GM23338 (cell line): Measurements from ENCODE around the gene SERP2. TPM values are rescaled to one million over a fixed set of nuclear protein-coding genes. Genes with fewer than 3 reads are reported as not detected.

Experiments used
- ATAC-seq: fragments of 200-7000 bp; cut with Tn5 transposase; 3 replicates; pipeline ENCODE4 v1.9.1; 2020
- DNase-seq: peaks from one replicate; pipeline ENCODE4 v3.0.0-alpha.2; 2015; ENCODE audit warnings: low spot score
- H2AFZ ChIP-seq: fragments of 200-600 bp; sonication (generic); 2 replicates; pipeline ENCODE4 v1.8.0; 2016; ENCODE audit warnings: antibody characterized with exemption, mild to moderate bottlenecking, moderate library complexity
- H3F3A ChIP-seq: fragments of 200-600 bp; sonication (generic); replicated peaks from 2 replicates; pipeline ENCODE4 v1.8.0; 2017; ENCODE audit warnings: antibody characterized with exemption, mixed run types, low read depth
- H3K27ac ChIP-seq: fragments of 200-600 bp; sonication (generic); 2 replicates; pipeline ENCODE4 v1.6.1; 2016; ENCODE audit warnings: low read depth
- H3K27me3 ChIP-seq: fragments of 200-600 bp; sonication (generic); 2 replicates; pipeline ENCODE4 v1.8.0; 2016; ENCODE audit warnings: mild to moderate bottlenecking, mixed run types, moderate library complexity; ENCODE audit not compliant: insufficient read depth
- H3K36me3 ChIP-seq: fragments of 200-600 bp; sonication (generic); 2 replicates; pipeline ENCODE4 v1.8.0; 2016; ENCODE audit warnings: mild to moderate bottlenecking; ENCODE audit not compliant: insufficient read depth
- H3K4me1 ChIP-seq: fragments of 200-600 bp; sonication (generic); 2 replicates; pipeline ENCODE4 v1.8.0; 2016; ENCODE audit warnings: mild to moderate bottlenecking, moderate library complexity; ENCODE audit not compliant: insufficient read depth
- H3K4me2 ChIP-seq: fragments of 200-600 bp; sonication (generic); 2 replicates; pipeline ENCODE4 v1.7.1; 2017; ENCODE audit warnings: mixed run types
- H3K4me3 ChIP-seq: fragments of 200-600 bp; sonication (generic); 2 replicates; pipeline ENCODE4 v1.6.1; 2016; ENCODE audit warnings: mixed run types
- H3K79me2 ChIP-seq: fragments of 200-600 bp; sonication (generic); replicated peaks from 2 replicates; pipeline ENCODE4 v1.8.0; 2017; ENCODE audit warnings: mild to moderate bottlenecking; ENCODE audit not compliant: insufficient read depth
- H3K9me2 ChIP-seq: fragments of 200-600 bp; sonication (generic); 2 replicates; pipeline ENCODE4 v1.8.0; 2017; ENCODE audit not compliant: insufficient read depth
- H4K20me1 ChIP-seq: fragments of 200-600 bp; sonication (generic); replicated peaks from 2 replicates; pipeline ENCODE4 v1.8.0; 2017; ENCODE audit warnings: mild to moderate bottlenecking; ENCODE audit not compliant: insufficient read depth
- H3K27ac Mint-ChIP-seq: 2 replicates; pipeline ENCODE4 v1.8.0; 2020; ENCODE audit warnings: inconsistent platforms, mild to moderate bottlenecking, moderate library complexity, mixed read lengths
- H3K27me3 Mint-ChIP-seq: 3 replicates; pipeline ENCODE4 v1.8.0; 2022; ENCODE audit warnings: low read depth, mild to moderate bottlenecking, moderate library complexity, mixed read lengths, inconsistent platforms; ENCODE audit not compliant: insufficient read depth, poor library complexity
- H3K36me3 Mint-ChIP-seq: 3 replicates; pipeline ENCODE4 v1.8.0; 2021; ENCODE audit warnings: low read depth, mild to moderate bottlenecking, inconsistent platforms, moderate library complexity, mixed read lengths
- H3K4me1 Mint-ChIP-seq: 3 replicates; pipeline ENCODE4 v1.8.0; 2020; ENCODE audit warnings: mild to moderate bottlenecking, inconsistent platforms, mixed read lengths
- H3K4me3 Mint-ChIP-seq: 3 replicates; pipeline ENCODE4 v1.8.0; 2021; ENCODE audit warnings: moderate library complexity, mild to moderate bottlenecking, inconsistent platforms, mixed read lengths
- H3K9me3 Mint-ChIP-seq: 3 replicates; pipeline ENCODE4 v1.8.0; 2020; ENCODE audit warnings: moderate library complexity, mild to moderate bottlenecking, inconsistent platforms, mixed read lengths
- CTCF ChIP-seq, 2 experiments: fragments of 200-600 bp in 1 of 2; sonication (generic) in 1 of 2; conservative IDR thresholded peaks; 2 replicates each; pipeline versions ENCODE4 v1.5.1 to v1.6.1; 2016 to 2017; ENCODE audit warnings: antibody characterized with exemption in 2 of 2, low read depth in 2 of 2, mild to moderate bottlenecking in 2 of 2, moderate library complexity in 1 of 2
- ETS1 ChIP-seq: IDR thresholded peaks from 2 replicates; pipeline ENCODE4 v1.6.1; 2016; ENCODE audit warnings: antibody characterized with exemption
- EZH2 ChIP-seq: fragments of 200-600 bp; sonication (generic); IDR thresholded peaks from one replicate; pipeline ENCODE4 v1.8.0; 2017; ENCODE audit warnings: antibody characterized with exemption, mild to moderate bottlenecking, low read depth; ENCODE audit not compliant: unreplicated experiment
- POLR2AphosphoS5 ChIP-seq: IDR thresholded peaks from 2 replicates; pipeline ENCODE4 v1.6.1; 2016; ENCODE audit warnings: antibody characterized with exemption, low read depth
- STAT1 ChIP-seq: IDR thresholded peaks from one replicate; pipeline ENCODE4 v1.6.1; 2016; ENCODE audit warnings: antibody characterized with exemption; ENCODE audit not compliant: unreplicated experiment
- ZNF114 ChIP-seq: fragments of 250-450 bp; sonication (Bioruptor Pico); IDR thresholded peaks from 2 replicates; pipeline ENCODE4 v1.5.0; 2020; ENCODE audit warnings: mild to moderate bottlenecking, moderate library complexity
- polyA plus RNA-seq: library from polyadenylated mRNA; unstranded; fragments of >200 nt; fragmentation: Nextera tagmentation; extraction: Ambion mirVana; gene quantifications from 2 replicates; pipeline ENCODE4 v1.2.1, GENCODE V29; 2016
- total RNA-seq: library from RNA; depleted of rRNA; stranded (reverse); fragments of >200 nt; shearing (Covaris generic); gene quantifications from 2 replicates; pipeline ENCODE4 v1.2.3, GENCODE V29; 2014
- TF ChIP-seq, protein P1 (sequence below): fragments of 250-450 bp; sonication (Bioruptor Pico); IDR thresholded peaks from 2 replicates; pipeline ENCODE4 v1.5.0; 2020; ENCODE audit warnings: mild to moderate bottlenecking, moderate library complexity

Gene SERP2
- total and polyA plus RNA-seq, 2 experiments from 2014 or later = 0.59 to 3.4 TPM

- TF ChIP-seq, protein P1, sequence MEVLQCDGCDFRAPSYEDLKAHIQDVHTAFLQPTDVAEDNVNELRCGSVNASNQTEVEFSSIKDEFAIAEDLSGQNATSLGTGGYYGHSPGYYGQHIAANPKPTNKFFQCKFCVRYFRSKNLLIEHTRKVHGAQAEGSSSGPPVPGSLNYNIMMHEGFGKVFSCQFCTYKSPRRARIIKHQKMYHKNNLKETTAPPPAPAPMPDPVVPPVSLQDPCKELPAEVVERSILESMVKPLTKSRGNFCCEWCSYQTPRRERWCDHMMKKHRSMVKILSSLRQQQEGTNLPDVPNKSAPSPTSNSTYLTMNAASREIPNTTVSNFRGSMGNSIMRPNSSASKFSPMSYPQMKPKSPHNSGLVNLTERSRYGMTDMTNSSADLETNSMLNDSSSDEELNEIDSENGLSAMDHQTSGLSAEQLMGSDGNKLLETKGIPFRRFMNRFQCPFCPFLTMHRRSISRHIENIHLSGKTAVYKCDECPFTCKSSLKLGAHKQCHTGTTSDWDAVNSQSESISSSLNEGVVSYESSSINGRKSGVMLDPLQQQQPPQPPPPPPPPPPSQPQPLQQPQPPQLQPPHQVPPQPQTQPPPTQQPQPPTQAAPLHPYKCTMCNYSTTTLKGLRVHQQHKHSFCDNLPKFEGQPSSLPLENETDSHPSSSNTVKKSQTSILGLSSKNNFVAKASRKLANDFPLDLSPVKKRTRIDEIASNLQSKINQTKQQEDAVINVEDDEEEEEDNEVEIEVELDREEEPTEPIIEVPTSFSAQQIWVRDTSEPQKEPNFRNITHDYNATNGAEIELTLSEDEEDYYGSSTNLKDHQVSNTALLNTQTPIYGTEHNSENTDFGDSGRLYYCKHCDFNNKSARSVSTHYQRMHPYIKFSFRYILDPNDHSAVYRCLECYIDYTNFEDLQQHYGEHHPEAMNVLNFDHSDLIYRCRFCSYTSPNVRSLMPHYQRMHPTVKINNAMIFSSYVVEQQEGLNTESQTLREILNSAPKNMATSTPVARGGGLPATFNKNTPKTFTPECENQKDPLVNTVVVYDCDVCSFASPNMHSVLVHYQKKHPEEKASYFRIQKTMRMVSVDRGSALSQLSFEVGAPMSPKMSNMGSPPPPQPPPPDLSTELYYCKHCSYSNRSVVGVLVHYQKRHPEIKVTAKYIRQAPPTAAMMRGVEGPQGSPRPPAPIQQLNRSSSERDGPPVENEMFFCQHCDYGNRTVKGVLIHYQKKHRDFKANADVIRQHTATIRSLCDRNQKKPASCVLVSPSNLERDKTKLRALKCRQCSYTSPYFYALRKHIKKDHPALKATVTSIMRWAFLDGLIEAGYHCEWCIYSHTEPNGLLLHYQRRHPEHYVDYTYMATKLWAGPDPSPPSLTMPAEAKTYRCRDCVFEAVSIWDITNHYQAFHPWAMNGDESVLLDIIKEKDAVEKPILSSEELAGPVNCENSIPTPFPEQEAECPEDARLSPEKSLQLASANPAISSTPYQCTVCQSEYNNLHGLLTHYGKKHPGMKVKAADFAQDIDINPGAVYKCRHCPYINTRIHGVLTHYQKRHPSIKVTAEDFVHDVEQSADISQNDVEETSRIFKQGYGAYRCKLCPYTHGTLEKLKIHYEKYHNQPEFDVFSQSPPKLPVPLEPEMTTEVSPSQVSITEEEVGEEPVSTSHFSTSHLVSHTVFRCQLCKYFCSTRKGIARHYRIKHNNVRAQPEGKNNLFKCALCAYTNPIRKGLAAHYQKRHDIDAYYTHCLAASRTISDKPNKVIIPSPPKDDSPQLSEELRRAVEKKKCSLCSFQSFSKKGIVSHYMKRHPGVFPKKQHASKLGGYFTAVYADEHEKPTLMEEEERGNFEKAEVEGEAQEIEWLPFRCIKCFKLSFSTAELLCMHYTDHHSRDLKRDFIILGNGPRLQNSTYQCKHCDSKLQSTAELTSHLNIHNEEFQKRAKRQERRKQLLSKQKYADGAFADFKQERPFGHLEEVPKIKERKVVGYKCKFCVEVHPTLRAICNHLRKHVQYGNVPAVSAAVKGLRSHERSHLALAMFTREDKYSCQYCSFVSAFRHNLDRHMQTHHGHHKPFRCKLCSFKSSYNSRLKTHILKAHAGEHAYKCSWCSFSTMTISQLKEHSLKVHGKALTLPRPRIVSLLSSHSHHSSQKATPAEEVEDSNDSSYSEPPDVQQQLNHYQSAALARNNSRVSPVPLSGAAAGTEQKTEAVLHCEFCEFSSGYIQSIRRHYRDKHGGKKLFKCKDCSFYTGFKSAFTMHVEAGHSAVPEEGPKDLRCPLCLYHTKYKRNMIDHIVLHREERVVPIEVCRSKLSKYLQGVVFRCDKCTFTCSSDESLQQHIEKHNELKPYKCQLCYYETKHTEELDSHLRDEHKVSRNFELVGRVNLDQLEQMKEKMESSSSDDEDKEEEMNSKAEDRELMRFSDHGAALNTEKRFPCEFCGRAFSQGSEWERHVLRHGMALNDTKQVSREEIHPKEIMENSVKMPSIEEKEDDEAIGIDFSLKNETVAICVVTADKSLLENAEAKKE (CRISPR knock-in tag) = no peak
- TF ChIP-seq EZH2 (no peak), ETS1 (no peak), STAT1 (no peak)
These were observed 11.1 kb upstream of the SERP2 start (continued) for GRCh38 chr13:44362394-44363040.

- no peaks in the 10 kb centered on the region for H3K4me1 Mint-ChIP-seq
- DNase-seq (no peak), ATAC-seq (no peak)
- peak overlapping the region; percentile 58; the same call in 1 of the 2 replicates for H2AFZ ChIP-seq
- no peak overlapping the region for H3K4me3 ChIP-seq
- H3K4me3 Mint-ChIP-seq = no peak overlapping the region
- H4K20me1 ChIP-seq = no peaks in the 10 kb centered on the region
- no peaks in the 10 kb centered on the region for H3K4me1 ChIP-seq
- H3K27ac ChIP-seq = no peak overlapping the region
- no peaks in the 10 kb centered on the region for H3K79me2 ChIP-seq
- no peaks in the 10 kb centered on the region for H3K27me3 ChIP-seq
- H3K27ac Mint-ChIP-seq = no peak overlapping the region
- no peaks in the 10 kb centered on the region for H3K27me3 Mint-ChIP-seq
- H3K4me2 ChIP-seq = no peak overlapping the region
- H3F3A ChIP-seq = no peaks in the 10 kb centered on the region
- no peaks in the 10 kb centered on the region for H3K9me2 ChIP-seq
- H3K36me3 ChIP-seq = no peaks in the 10 kb centered on the region
- H3K36me3 Mint-ChIP-seq = no peaks in the 10 kb centered on the region
- no peaks in the 10 kb centered on the region for H3K9me3 Mint-ChIP-seq
- TF ChIP-seq ZNF114 (no peak), CTCF (conservative IDR thresholded peaks at IDR 0.05; ENCODE audit: low read depth in 2 of 2) (no peak), POLR2AphosphoS5 (no peak)
These were observed 9.8 kb upstream of the SERP2 start for GRCh38 chr13:44363631-44364344.
